Loucy (cell line): ENCODE data around the gene RFESD.

Source experiments
- CTCF ChIP-seq: fragments of 200-600 bp; sonication (generic); conservative IDR thresholded peaks from 2 replicates; pipeline ENCODE4 v1.5.1; 2014; ENCODE audit warnings: mild to moderate bottlenecking, antibody characterized with exemption, low read length
- EZH2phosphoT487 ChIP-seq: fragments of 200-600 bp; IDR thresholded peaks from 2 replicates; pipeline ENCODE4 v1.6.1; 2018; ENCODE audit warnings: antibody characterized with exemption, mild to moderate bottlenecking, moderate library complexity, borderline replicate concordance

- TF ChIP-seq CTCF (no peak), EZH2phosphoT487 (no peak; the same call in 1 of the 2 replicates)
Observed at GRCh38 chr5:95621839-95622629, 24.5 kb upstream of the RFESD start.
